Astrocyte (in vitro differentiated cells and primary cell): ENCODE results near the gene MTMR12.
"Not testable (repeated sequence)": the region's sequence is repeated elsewhere in the genome, so short reads cannot be mapped to it uniquely, and the experiment has no call there.

ENCODE experiments used
- EZH2 ChIP-seq: IDR thresholded peaks from 2 replicates; pipeline ENCODE4 v1.6.1; 2012; ENCODE audit warnings: mild to moderate bottlenecking, low read length, inconsistent platforms; ENCODE audit not compliant: insufficient read depth
- TF ChIP-seq, protein P1 (sequence below): IDR thresholded peaks from 2 replicates; pipeline ENCODE4 v1.5.1; 2011; ENCODE audit warnings: low read depth, mild to moderate bottlenecking, inconsistent platforms, low read length, moderate library complexity; ENCODE audit not compliant: insufficient read depth

DNA sequence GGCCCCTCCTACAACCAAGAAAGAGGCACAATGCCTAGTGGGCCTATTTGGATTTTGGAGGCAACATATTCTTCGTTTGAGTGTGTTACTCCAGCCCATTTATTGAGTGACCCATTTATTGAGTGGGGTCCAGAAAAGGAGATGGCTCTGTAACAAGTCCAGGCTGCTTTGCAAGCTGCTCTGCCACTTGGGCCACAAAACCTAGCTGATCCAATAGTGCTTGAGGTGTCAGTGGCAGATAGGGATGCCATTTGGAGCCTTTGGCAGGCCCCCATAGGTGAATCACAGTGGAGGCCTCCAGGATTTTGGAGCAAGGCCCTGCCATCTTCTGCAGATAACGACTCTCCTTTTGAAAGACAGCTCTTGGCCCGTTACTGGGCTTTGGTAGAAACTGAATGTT, 22.2 kb downstream of the MTMR12 start:
- TF ChIP-seq, protein P1, sequence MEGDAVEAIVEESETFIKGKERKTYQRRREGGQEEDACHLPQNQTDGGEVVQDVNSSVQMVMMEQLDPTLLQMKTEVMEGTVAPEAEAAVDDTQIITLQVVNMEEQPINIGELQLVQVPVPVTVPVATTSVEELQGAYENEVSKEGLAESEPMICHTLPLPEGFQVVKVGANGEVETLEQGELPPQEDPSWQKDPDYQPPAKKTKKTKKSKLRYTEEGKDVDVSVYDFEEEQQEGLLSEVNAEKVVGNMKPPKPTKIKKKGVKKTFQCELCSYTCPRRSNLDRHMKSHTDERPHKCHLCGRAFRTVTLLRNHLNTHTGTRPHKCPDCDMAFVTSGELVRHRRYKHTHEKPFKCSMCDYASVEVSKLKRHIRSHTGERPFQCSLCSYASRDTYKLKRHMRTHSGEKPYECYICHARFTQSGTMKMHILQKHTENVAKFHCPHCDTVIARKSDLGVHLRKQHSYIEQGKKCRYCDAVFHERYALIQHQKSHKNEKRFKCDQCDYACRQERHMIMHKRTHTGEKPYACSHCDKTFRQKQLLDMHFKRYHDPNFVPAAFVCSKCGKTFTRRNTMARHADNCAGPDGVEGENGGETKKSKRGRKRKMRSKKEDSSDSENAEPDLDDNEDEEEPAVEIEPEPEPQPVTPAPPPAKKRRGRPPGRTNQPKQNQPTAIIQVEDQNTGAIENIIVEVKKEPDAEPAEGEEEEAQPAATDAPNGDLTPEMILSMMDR = not testable (repeated sequence)
- TF ChIP-seq EZH2 = not testable (repeated sequence)
